Measurements from ENCODE around the gene DHRSX.
"Not testable (repeated sequence)": the region's sequence is repeated elsewhere in the genome, so short reads cannot be mapped to it uniquely, and the experiment has no call there.

Gene DHRSX

DNA sequence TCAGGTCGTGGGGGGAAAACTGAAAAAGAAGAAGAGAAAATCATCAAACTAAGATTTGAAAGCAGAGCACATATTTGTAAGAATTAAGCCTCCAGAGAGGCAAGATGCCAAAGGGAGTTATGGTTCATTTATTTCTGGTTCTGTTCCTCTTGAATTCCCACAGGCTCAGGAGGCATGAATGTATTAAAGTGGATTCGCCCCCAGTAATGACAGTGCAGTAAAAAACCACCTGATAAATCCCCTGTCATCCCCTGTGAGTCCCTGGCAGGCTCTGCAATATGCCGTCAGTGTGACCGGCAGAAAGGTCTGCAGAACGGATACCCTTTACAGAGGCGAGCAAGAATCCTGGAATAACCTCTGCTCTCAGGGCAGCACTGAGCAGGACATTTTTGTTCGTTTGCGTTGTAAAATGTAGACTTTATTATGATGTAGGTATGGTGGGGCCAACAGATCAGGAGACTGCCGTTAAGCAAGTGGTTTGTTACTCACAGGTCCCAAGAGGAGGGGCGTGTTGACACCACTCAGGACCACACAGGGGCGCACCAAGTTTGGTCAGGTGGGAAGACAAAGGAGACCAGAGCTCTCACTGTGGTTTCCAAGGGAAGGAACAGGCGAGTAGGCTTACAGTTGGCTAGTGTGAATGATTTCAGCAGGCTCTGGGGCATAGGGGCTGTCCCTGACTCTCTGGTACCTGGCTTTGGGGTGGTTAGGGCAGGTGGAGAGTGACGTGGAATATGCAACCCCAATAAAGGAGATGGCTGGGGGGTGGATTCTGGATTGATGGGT is 75.3 kb downstream of the DHRSX start:
- DNase-seq, result no peak
- ATAC-seq, result peak; percentile 61

DNA sequence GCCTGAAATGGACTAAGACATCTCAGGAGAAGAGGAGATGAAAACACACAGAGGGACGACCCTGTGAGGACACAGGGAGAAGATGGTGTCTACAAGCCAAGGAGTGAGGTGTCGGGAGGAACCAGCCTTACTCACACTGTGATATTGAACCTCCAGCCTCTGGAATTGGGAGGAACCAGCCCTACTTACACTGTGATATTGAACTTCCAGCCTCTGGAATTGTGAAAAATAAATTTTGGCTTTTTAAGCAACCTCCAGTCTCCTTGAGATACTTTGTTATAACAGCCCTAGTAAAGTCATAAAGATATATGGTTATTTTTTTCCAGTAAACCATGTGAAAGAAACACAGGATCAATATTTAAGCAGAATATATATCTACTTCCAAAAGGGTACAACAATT is 76.5 kb downstream of the DHRSX start:
- ATAC-seq (no peak), DNase-seq (no peak)

DNA sequence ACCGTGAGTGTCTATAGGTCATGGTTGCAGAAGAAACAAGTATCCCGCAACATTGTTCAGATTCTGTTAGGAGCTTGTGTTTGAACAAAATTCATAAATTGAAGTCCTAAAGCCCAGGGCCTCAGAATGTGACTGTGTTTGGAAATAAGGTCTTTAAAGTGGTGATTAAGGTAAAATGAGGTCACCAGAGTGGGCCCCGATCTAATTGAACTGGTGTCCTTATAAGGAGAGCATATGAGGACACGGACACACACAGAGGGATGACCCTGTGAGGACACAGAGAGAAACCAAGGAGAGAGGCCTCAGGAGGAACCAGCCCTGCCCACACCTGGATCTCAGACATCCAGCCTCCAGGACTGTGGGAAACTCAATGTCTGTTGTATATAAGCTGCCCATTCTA is 76.9 kb downstream of the DHRSX start:
- DNase-seq (no peak), ATAC-seq (no peak)

DNA sequence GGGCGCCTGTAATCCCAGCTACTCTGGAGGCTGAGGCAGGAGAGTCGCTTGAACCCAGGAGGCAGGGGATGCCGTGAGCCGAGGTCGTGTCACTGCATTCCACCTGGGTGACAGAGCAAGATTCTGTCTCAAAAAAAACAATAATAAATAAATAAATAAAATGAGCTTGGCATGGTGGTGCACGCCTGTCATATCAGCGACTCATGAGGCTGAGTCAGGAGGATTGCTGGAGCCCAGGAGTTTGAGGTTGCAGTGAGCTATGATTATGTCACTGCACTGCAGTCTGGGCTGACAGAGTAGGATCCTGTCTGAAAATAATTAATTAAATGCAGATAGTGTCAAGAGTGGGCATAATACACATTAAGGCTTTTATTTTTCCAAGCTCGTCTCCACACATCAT is 77.5 kb downstream of the DHRSX start:
- ATAC-seq (no peak), DNase-seq (no peak)

DNA sequence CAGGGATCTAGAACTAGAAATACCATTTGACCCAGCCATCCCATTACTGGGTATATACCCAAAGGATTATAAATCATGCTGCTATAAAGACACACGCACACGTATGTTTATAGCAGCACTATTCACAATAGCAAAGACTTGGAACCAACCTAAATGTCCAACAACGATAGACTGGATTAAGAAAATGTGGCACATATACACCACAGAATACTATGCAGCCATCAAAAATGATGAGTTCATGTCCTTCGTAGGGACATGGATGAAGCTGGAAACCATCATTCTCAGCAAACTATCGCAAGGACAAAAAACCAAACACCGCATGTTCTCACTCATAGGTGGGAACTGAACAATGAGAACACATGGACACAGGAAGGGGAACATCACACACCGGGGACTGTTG is 81.4 kb downstream of the DHRSX start:
- not testable (repeated sequence) for DNase-seq, ATAC-seq

DNA sequence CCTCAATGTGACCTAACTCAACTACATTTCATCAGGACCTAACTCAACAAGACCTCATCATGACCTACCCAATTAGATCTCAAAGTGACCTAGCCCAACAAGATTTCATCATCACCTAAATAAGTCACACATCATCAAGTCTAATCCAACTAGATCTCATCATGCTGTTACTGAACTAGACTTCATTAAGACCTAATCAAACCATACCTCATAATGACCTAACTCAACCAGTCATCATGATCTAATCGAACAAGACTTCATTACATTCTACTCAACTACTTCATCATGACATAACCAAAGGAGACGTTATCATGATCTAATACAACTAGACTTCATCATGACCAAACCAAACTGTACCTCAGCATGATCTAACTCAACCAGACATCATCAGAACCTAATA is 82.8 kb downstream of the DHRSX start:
- ATAC-seq, result no peak
- no peak for DNase-seq

DNA sequence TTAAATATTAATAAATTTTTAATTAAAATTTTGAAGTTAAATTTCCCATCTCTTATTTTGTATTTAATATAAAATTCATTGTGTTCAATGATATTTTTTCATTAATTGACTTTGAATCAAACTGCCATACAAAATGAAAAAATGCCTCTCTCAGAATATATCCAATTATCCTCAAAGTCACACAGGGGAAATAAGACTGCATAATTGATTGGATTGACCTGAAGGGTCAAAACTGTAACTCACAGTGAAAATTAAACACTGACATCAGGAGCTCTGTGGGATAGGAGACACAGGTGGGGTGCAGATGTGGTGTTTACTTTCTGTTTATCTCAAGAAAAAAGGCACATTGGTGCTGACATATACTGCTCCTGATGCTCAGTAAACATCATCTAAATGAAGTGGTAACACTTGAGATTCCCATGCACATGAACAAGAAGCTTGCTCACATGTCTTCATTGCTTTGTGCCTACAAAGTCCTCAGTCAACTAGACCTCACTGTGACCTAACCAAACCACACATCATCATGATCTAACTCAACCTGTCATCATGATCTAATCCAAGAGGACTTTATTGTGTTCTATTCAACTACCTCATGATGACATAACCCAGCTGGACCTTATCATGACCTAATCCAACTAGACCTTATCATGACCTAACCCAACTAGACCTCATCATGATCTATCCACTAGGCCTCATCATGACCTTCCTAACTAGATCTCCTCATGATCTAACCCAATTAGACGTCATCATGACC is 83.7 kb downstream of the DHRSX start:
- no peak for ATAC-seq
- DNase-seq, result no peak

DNA sequence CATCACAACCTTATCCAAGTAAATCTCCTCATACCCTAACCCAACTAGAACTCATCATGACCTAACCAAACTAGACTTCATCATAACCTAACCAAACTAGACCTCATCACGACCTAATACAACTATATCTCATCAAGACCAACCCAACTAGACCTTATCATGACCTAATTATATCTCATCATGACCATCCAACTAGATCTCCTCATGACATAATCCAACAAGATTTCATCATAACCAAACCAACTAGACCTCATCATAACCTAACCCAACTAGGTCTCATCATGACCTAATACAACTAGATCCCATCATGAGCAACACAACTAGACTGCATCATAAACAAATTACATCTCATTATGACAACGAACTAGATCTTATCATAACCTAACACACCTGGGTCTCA is 86.4 kb downstream of the DHRSX start:
- ATAC-seq, result no peak
- no peak for DNase-seq

DNA sequence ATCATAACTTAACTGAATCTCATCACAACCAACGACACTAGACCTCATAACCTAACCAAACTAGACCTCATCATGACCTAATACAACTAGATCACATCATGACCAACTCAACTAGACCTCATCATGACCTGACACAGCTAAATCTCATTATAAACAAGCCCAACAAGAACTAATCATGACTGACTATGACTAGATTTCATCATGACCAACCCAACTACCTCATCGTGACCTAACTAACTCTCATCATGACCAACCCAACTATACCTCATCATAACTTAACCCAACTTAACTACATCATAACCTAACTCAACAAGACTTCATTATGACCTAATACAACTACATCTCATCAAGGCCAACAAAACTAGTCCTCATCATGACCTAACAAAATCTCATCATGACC is 86.8 kb downstream of the DHRSX start:
- ATAC-seq (no peak), DNase-seq (no peak)

DNA sequence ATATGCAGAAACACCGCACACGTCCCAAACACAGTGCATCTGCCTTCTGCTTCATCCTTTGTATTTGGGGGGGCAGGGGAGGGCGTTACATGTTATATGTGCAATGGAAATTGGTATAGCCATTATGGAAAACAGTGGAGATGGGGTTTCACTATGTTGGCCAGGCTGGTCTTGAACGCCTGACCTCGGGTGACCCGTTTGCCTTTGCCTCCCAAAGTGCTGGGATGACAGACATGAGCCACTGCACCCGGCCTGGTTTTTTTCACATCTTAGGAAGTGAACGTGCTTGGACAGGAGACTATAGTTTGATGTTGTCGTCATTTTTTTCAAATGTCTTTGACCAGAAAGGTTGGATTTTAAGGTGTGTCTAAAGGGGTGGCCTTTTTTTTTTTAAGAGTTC is 88.6 kb downstream of the DHRSX start:
- ATAC-seq, result no peak
- no peak for DNase-seq

DNA sequence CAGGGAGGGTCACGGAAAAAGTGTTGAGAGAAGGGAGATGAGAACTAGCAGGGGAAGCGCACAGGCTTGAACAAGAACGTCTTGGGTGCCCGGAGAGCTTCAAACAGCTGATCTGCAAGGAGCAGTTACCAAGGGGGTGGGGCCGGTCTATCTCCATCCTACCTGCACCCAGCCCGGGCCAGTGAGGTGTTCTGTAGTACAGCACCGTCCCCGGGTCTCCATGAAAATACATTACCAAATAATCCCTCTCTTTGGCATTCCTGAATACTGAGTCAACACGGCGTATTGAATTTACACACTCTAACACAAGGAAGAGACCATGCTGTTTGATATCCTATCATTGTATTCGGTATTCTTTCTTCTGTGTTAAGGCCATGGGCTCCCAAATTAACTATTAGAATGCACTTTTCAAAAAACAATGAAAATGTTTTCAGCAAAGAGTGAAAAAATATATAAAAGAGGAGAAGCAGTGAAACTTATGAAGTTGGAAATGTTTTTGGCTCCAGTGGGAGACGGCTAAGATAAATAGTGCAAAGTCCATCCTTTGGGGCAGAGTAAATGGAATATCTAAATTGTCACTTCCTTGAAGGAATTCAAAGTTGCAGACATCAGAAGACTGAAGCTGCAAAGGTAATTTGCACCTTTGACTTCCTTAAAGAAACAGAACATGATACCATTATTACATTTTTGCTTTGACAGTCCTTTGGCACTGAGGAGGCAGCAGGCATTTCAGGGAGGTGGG is 90.3 kb downstream of the DHRSX start:
- no peak for DNase-seq
- no peak for ATAC-seq

DNA sequence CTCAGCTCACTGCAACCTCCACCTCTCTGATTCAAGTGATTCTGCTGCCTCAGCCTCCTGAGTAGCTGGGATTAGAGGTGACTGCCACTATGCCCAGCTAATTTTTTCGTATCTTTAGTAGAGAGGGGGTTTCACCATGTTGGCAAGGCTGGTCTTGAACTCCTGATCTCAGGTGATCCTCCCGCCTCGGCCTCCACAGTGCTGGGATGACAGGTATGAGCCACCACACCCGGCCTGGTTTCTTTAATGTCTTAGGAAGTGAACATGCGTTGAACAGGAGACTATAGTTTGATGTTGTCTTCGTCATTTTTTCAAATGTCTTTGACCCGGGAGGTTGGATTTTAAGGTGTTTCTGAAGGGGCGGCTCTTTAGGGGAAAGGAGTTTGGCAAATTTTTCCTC is 91.0 kb downstream of the DHRSX start:
- ATAC-seq (no peak), DNase-seq (no peak)

DNA sequence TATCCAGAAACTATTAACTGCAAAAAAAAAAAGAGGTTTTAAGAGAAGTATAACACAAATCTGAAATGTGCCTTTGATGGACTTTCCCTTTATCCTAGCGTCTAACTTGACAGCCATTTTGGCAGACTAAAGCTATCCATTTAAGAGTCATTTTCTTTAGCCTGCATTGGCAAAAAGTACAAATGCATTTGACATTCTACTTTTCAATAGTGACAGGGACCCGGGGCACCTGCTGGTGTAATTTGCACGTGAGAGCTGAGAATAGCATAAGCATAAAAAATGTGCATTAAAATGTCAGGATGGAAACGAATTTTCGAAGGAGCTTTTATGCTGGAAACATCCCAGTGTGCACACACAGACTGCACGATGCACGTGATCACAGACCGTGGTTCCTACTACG is 91.9 kb downstream of the DHRSX start:
- ATAC-seq, result no peak
- no peak for DNase-seq

DNA sequence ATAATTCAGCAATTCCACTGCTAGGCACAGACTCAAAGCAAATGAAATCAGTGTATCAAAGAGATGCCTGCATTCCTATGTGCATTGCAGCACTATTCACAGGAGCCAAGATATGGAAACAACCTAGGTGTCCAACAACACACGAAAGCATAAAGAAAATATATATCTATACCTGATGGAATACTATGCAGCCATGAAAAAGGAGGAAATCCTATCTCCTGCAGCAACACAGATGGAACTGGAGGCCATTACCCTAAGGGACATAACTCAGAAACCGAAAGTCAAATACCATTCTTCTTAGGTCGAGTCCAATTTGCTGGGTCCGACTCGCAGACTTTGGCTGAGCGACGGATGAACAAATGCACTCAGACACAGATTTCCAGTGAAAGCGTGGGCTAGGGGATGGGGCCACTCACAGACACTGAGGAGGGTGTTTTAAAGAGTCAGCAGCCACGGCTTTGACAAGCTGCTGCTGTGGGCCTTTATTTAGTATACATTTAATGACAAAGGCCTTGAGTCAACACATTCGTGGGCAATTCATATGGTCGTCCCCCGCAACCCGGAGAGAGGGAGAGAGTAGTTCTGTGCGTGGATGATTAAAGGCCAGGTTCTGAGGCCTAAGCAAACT is 93.8 kb downstream of the DHRSX start:
- no peak for ATAC-seq

DNA sequence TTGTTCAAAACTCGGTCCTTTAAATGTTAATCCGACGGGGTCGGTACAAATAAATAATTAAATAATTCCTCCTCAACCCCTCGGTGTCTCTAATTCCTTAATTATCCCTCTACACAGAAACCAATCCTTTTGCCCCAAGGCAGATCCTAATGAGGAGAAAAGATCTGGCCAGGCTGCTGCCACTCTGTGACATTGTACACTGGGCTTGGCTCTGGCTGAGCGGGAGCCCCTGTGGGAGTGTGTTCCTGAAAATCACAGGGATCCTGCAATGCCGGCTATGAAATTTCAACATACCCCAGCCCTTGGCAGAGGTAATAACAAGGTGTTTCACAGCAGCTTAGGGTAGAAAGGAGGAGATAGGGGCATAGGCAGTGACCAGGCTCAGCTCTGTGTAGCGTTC is 96.0 kb downstream of the DHRSX start:
- ATAC-seq, result no peak
- no peak for DNase-seq

More for the DNA sequence above, 93.8 kb downstream of the DHRSX start:
- DNase-seq, result no peak

DNA sequence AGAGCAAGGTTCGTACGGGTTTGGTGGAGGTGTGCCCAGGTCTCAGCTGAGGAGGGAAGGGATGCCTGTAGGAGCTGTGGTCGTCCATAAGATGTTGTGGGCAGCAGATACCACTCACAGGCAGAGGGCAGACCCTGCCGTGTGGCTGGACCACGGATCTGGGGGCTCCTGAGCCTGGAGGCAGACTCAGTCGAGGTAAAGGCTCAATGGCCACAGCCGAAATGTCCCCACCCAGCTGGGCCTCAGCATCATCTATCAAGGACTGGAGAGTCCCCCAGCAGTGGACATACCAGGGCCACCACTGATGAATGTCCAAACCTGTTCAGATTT is 98.5 kb downstream of the DHRSX start:
- ATAC-seq, result no peak
- no peak for DNase-seq

DNA sequence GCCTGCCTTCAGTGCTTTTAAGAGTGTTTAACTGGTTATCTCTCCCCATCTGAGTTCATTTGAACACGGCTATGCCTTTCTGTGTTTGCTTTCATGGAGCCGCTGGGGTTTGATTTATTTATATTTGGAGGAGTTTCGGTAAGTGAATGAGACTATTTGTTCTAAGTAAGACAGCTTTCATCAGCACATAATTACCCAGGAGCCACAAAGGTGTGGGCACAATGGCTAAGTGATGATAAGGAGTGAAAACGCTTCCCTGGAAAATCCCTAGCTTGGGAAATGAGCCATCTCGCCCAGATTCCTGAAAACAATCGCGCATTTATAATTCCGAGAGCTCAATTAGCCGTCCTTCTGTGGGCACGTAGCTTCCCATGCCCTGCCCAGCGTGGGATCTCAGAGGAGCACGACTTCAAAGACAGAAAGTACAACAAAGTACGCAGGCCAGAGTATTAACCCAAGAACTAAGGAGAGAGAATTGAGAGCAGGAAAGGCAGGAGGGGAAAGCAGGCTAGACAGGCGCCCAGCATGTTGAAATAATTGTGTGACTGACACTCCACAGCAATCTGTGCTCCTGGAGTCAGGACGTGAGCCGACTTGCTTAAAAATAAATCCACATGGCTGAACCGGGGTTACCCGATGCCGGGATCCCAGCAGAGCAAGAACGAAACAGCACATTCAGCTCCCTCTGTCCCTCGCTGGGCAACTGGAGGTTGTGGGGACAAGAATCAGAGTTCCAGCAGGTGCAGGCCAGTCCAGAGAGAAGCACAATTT is 99.0 kb downstream of the DHRSX start:
- DNase-seq, result no peak

DNA sequence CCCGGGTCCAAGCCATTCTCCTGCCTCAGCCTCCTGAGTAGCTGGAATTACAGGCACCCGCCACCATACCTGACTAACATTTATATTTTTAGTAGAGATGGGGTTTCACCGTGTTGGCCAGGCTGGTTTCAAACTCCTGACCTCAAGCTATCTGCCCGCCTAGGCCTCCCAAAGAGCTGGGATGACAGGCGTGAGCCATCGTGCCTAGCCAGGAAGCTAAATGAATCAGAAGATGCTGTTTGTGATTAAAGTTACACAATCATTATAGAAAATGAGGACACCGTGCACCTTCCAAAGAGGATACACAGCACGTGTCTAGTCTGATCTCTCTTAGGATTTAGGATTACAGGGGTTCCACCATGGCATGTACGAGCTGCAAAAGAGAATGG is 99.6 kb downstream of the DHRSX start:
- ATAC-seq (no peak), DNase-seq (no peak)

More for the DNA sequence above, 99.0 kb downstream of the DHRSX start:
- no peak for ATAC-seq

DNA sequence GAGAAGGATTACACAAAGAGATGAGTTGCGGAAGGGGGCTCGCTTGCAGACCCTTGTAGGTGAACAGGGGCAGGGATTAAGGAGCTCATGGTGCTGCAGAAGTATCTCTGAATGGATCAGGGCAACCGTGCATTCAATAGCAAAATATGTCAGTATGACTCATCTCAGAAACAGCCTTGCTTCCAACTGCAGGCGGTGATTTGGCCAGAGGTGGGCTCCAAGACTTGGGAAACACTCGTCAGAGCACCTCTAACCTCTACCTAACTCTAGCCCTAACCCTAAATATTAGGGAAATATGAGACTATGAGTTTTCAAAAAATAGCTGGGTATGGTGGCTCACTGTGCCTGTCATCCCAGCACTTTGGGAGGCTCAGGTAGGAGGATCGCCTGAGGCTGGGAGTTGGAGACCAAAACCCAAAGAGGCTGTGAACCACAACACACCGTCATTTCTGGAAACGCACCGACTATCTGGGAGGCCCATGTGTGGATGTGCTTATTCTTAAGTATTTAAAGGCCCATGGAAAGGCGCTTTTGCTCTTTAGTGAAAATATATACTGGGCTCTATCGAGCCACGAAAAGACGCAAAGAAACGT is 102.6 kb downstream of the DHRSX start:
- DNase-seq (no peak), ATAC-seq (no peak)

DNA sequence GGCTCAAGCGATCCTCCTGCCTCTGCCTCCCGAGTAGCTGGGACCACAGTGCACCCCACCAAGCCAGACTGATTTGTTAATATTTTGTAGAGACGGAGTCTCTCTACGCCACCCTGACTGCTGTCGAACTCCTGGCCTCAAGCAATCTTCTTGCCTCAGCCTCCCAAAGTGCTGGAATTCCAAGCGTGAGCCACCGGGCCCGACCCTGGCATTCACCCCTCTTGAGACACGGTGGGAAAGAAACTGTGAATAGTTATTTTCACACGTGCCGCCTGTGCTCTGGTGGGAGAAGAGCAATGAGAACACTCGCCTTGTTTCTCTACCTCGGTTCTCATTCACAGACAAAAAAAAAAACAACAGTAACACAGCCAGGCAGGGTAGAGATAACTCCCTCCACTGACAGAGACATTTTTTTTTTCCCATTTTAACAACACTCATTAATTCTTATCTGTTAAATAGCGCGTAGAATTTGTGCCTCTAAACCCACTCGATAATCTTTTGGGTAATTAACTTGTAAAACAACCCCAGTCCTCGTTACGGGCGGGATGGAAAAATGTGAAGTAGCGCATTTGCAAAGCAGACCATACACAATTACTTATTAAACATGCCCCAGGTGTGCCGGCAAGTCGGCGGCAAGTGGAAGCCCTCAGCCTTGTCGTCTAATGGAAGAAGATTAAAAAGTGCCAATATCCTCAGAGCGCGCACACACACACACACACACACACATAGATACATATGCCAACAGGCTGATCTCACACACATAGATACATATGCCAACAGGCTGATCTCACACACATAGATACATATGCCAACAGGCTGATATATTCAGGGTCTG is 103.3 kb downstream of the DHRSX start:
- DNase-seq (no peak), ATAC-seq (no peak)
